Right lobe of liver (tissue), 4 donors: ENCODE results near the gene GNAI3.
A peak's percentile ranks its signal among the peaks of the same experiment; 100 is the strongest.

Source experiments
- CTCF ChIP-seq, 4 donors: fragments of 200-600 bp in 3 of 4; fragments of 450-650 bp in 1 of 4; IDR thresholded peaks; one replicate each; pipeline versions ENCODE4 v1.5.1 to v1.8.0; 2016 to 2022; ENCODE audit warnings: antibody characterized with exemption in 4 of 4, mild to moderate bottlenecking in 2 of 4
- POLR2A ChIP-seq: fragments of 450-650 bp; IDR thresholded peaks from one replicate; pipeline ENCODE4 v1.6.1; 2017; ENCODE audit warnings: antibody characterized with exemption, mild to moderate bottlenecking
- donor health status: DM: no; HTN: no; CAD: no.
- donor health status: DM: no; HTN: no; CAD: no.
- donor health status: DM: no; HTN: yes; CAD: no.

GRCh38 chr1:109649491-109649914 is 101.1 kb downstream of the GNAI3 start:
- TF ChIP-seq CTCF (IDR thresholded peaks at IDR 0.05) (peak; percentile 32 to 44 (median 39)), POLR2A (no peak)
